Panc1 (cell line): ENCODE measurements around the gene CHIC2. TPM values are rescaled to one million over a fixed set of nuclear protein-coding genes. Genes with fewer than 3 reads are reported as not detected.

Experiments
- ATAC-seq: fragments of 200-7000 bp; cut with Tn5 transposase; 2 replicates; pipeline ENCODE4 v1.9.1; 2020; ENCODE audit warnings: mild to moderate bottlenecking, moderate library complexity
- BruUV-seq: library from RNA; stranded (reverse); fragments of 400-500 nt; replicated peaks from 2 replicates; lab custom pipeline; 2021; lab: Mats Ljungman, UMichigan
- CTCF ChIA-PET: fragments of 300-600 bp; sonication (Branson Sonifier 250); formaldehyde crosslinking; loops from one replicate; lab custom pipeline; 2022; ENCODE audit warnings: antibody characterized with exemption; lab: Charles Lee
- POLR2A ChIA-PET: fragments of 300-600 bp; sonication (Branson Sonifier 250); formaldehyde crosslinking; loops from one replicate; lab custom pipeline; 2022; ENCODE audit warnings: antibody characterized with exemption; lab: Charles Lee
- DNase-seq: peaks from one replicate; pipeline ENCODE4 v3.0.0-alpha.2; 2010; ENCODE audit warnings: low read depth, low spot score
- H3K27ac ChIP-seq: 2 replicates; pipeline ENCODE4 v1.5.1; 2011; ENCODE audit warnings: mild to moderate bottlenecking, low read length, inconsistent platforms
- H3K27me3 ChIP-seq: fragments of 200-500 bp; sonication (Bioruptor generic); 2 replicates; pipeline ENCODE4 v1.6.0; 2014; ENCODE audit warnings: low read length, inconsistent platforms; ENCODE audit not compliant: control insufficient read depth, insufficient read depth
- H3K36me3 ChIP-seq: fragments of 200-500 bp; sonication (Bioruptor generic); 2 replicates; pipeline ENCODE4 v1.5.1; 2014; ENCODE audit warnings: inconsistent platforms, mild to moderate bottlenecking, low read length, moderate library complexity; ENCODE audit not compliant: control insufficient read depth, insufficient read depth
- H3K4me1 ChIP-seq: 2 replicates; pipeline ENCODE4 v1.5.1; 2011; ENCODE audit warnings: inconsistent platforms, mild to moderate bottlenecking, low read length, moderate library complexity; ENCODE audit not compliant: control insufficient read depth, insufficient read depth
- H3K4me3 ChIP-seq, 2 experiments: 2 replicates each; pipeline ENCODE4 v1.5.1; 2011 to 2012; ENCODE audit warnings: low read depth in 2 of 2, low read length in 2 of 2, mild to moderate bottlenecking in 2 of 2, inconsistent platforms in 1 of 2, moderate library complexity in 1 of 2
- H3K9me3 ChIP-seq: fragments of 200-500 bp; sonication (Bioruptor generic); 2 replicates; pipeline ENCODE4 v1.5.1; 2014; ENCODE audit warnings: low read depth, mild to moderate bottlenecking, inconsistent platforms, low read length, moderate library complexity; ENCODE audit not compliant: control insufficient read depth, insufficient read depth
- CTCF ChIP-seq: fragments of 450-650 bp; IDR thresholded peaks from 2 replicates; pipeline ENCODE4 v1.5.1; 2017; ENCODE audit warnings: mild to moderate bottlenecking
- POLR2AphosphoS5 ChIP-seq: IDR thresholded peaks from 2 replicates; pipeline ENCODE4 v1.6.1; 2012; ENCODE audit warnings: mild to moderate bottlenecking, low read depth, low read length, moderate library complexity
- SIN3A ChIP-seq: IDR thresholded peaks from 2 replicates; pipeline ENCODE4 v1.6.1; 2012; ENCODE audit warnings: low read depth, mild to moderate bottlenecking, low read length, moderate library complexity, borderline replicate concordance; ENCODE audit not compliant: insufficient read depth
- TCF7L2 ChIP-seq: IDR thresholded peaks from 2 replicates; pipeline ENCODE4 v1.6.1; 2011; ENCODE audit warnings: mild to moderate bottlenecking, low read depth, low read length, inconsistent platforms
- in situ Hi-C: cut with HindIII; loops from 2 replicates; pipeline ENCODE4 v1.10.0; 2016; ENCODE audit warnings: low sequenced_read_pairs, low pct_unique_long_range_greater_than_20kb
- intact Hi-C: fragments of 100-400 bp; cut with micrococcal nuclease; formaldehyde crosslinking; loops from one replicate; pipeline ENCODE4 v1.10.0; 2022; ENCODE audit not compliant: unreplicated experiment
- total RNA-seq: library from RNA; stranded (reverse); gene quantifications from one replicate; pipeline ENCODE4 v1.2.1, GENCODE V29; 2021; ENCODE audit not compliant: unreplicated experiment
- TF ChIP-seq, protein P1 (sequence below), 2 experiments: IDR thresholded peaks; 2 replicates each; pipeline ENCODE4 v1.6.1; 2011 to 2012; ENCODE audit warnings: low read depth in 2 of 2, control low read depth in 1 of 2, low read length in 1 of 2, mild to moderate bottlenecking in 1 of 2, moderate library complexity in 1 of 2; ENCODE audit not compliant: insufficient read depth in 1 of 2

The CHIC2 gene
- total RNA-seq, 1 experiment from 2014 or later, result 10.3 TPM

DNA sequence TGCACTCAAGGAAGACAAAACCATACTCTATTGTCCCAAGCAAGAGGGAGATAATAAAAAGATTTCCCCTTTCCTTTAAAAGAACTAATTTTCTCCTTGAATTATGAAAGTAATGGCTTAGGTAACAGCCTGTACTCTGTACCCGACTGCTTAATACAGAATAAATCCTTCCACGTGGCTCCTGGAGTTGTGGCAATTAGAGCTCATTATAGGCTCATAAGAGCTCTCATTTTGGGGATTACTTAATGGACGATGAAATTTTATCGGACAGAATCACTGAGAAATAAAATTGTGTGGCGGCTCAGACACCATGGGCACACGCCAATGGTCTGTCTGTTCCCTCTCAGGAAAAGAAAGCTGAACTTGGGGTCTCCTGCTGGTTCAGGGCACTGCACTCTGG lies 32.7 kb upstream of the CHIC2 start:
- Histone ChIP-seq H3K27me3 (peaks cover 3% of the 10 kb centered on the region; the same call in 1 of the 2 replicates), H3K9me3 (no peaks in the 10 kb centered on the region), H3K27ac (no peak overlapping the region), H3K4me1 (no peaks in the 10 kb centered on the region), H3K4me3 (no peak overlapping the region), H3K36me3 (no peaks in the 10 kb centered on the region)
- ChIA-PET POLR2A (no interaction called here), CTCF (no interaction called here)
- in situ Hi-C loops, result no loop called here
- intact Hi-C loops, result no loop called here
- TF ChIP-seq SIN3A (no peak), CTCF (no peak), TCF7L2 (no peak), POLR2AphosphoS5 (no peak)
- TF ChIP-seq, protein P1, sequence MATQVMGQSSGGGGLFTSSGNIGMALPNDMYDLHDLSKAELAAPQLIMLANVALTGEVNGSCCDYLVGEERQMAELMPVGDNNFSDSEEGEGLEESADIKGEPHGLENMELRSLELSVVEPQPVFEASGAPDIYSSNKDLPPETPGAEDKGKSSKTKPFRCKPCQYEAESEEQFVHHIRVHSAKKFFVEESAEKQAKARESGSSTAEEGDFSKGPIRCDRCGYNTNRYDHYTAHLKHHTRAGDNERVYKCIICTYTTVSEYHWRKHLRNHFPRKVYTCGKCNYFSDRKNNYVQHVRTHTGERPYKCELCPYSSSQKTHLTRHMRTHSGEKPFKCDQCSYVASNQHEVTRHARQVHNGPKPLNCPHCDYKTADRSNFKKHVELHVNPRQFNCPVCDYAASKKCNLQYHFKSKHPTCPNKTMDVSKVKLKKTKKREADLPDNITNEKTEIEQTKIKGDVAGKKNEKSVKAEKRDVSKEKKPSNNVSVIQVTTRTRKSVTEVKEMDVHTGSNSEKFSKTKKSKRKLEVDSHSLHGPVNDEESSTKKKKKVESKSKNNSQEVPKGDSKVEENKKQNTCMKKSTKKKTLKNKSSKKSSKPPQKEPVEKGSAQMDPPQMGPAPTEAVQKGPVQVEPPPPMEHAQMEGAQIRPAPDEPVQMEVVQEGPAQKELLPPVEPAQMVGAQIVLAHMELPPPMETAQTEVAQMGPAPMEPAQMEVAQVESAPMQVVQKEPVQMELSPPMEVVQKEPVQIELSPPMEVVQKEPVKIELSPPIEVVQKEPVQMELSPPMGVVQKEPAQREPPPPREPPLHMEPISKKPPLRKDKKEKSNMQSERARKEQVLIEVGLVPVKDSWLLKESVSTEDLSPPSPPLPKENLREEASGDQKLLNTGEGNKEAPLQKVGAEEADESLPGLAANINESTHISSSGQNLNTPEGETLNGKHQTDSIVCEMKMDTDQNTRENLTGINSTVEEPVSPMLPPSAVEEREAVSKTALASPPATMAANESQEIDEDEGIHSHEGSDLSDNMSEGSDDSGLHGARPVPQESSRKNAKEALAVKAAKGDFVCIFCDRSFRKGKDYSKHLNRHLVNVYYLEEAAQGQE (IDR thresholded peaks at IDR 0.05; ENCODE audit: insufficient read depth in 1 of 2, low read depth in 2 of 2, low read length in 1 of 2), result no peak
- DNase-seq (no peak), ATAC-seq (no peak)
- no TSS peak for BruUV-seq

GRCh38 chr4:54096295-54096962 lies 32.0 kb upstream of the CHIC2 start:
- ATAC-seq (no peak), DNase-seq (no peak)
- Histone ChIP-seq H3K4me1 (no peaks in the 10 kb centered on the region), H3K27ac (no peak overlapping the region), H3K4me3 (no peak overlapping the region), H3K9me3 (no peaks in the 10 kb centered on the region), H3K36me3 (no peaks in the 10 kb centered on the region), H3K27me3 (peaks cover 2% of the 10 kb centered on the region; the same call in 1 of the 2 replicates)
- TF ChIP-seq POLR2AphosphoS5, result no peak
- no peak for TF ChIP-seq CTCF
- TF ChIP-seq, protein P1 (IDR thresholded peaks at IDR 0.05; ENCODE audit: insufficient read depth in 1 of 2, low read depth in 2 of 2, low read length in 1 of 2), result no peak
- TF ChIP-seq TCF7L2, result no peak
- no peak for TF ChIP-seq SIN3A
- in situ Hi-C loops, result no loop called here
- no TSS peak for BruUV-seq
- ChIA-PET POLR2A (no interaction called here), CTCF (no interaction called here)
- intact Hi-C loops, result no loop called here
